HepG2 (cell line): Measurements from ENCODE around the gene XDH. TPM values are rescaled to one million over a fixed set of nuclear protein-coding genes. Genes with fewer than 3 reads are reported as not detected.

ENCODE experiments used
- ATAC-seq: fragments of 200-7000 bp; cut with Tn5 transposase; 3 replicates; pipeline ENCODE4 v1.9.1; 2020; ENCODE audit warnings: mild to moderate bottlenecking, moderate library complexity
- BruUV-seq: library from RNA; stranded (reverse); fragments of 400-500 nt; replicated peaks from 2 replicates; lab custom pipeline; 2021; lab: Mats Ljungman, UMichigan
- CTCF ChIA-PET: fragments of 300-600 bp; formaldehyde crosslinking; extraction: SDS; loops from one replicate; lab custom pipeline; 2021; ENCODE audit warnings: low total read pairs, inconsistent platforms, low intra/inter-chr PET ratio; lab: Yijun Ruan, JAX
- POLR2A ChIA-PET: fragments of 350-600 bp; sonication (Branson Sonifier 250); formaldehyde crosslinking; loops from one replicate; lab custom pipeline; 2020; ENCODE audit warnings: antibody characterized with exemption, inconsistent platforms; lab: Yijun Ruan, JAX
- DNase-seq: peaks from one replicate; pipeline ENCODE4 v3.0.0-alpha.2; 2015; ENCODE audit warnings: low spot score
- FAIRE-seq: peaks from 3 replicates; lab custom pipeline; 2011; peaks lifted over from hg19 to GRCh38; lab: Jason Lieb, UNC
- H2AFZ ChIP-seq: one replicate; pipeline ENCODE4 v1.6.1; 2011; ENCODE audit warnings: low read length, inconsistent platforms
- H3K27ac ChIP-seq: fragments of 300-600 bp; 3 replicates; pipeline ENCODE4 v1.8.0; 2011; ENCODE audit warnings: mixed run types, mild to moderate bottlenecking, mixed read lengths, low read length, inconsistent platforms; ENCODE audit not compliant: insufficient read depth; ENCODE audit errors: extremely low read length
- H3K27me3 ChIP-seq, 2 experiments: fragments of 200-600 bp in 1 of 2; 2 replicates in 1 of 2; 3 replicates in 1 of 2; pipeline versions ENCODE4 v1.6.0 to v1.8.0; 2011; ENCODE audit warnings: low read length in 2 of 2, mild to moderate bottlenecking in 2 of 2, moderate library complexity in 2 of 2, inconsistent platforms in 1 of 2; ENCODE audit not compliant: insufficient read depth in 2 of 2, control insufficient read depth in 1 of 2
- H3K36me3 ChIP-seq, 2 experiments: fragments of 200-600 bp in 1 of 2; replicated peaks in 1 of 2; 2 replicates in 1 of 2; 3 replicates in 1 of 2; pipeline versions ENCODE4 v1.5.1 to v1.8.0; 2011; ENCODE audit warnings: low read length in 2 of 2, inconsistent platforms in 1 of 2; ENCODE audit not compliant: insufficient read depth in 2 of 2, control insufficient read depth in 1 of 2
- H3K4me1 ChIP-seq: 2 replicates; pipeline ENCODE4 v1.5.1; 2012; ENCODE audit warnings: low read length, inconsistent platforms; ENCODE audit not compliant: insufficient read depth
- H3K4me2 ChIP-seq: 2 replicates; pipeline ENCODE4 v1.6.0; 2011; ENCODE audit warnings: low read depth, low read length, inconsistent platforms
- H3K4me3 ChIP-seq, 3 experiments: fragments of 200-600 bp in 1 of 3; sonication (generic), shearing (Covaris generic) in 1 of 3; replicated peaks in 1 of 3; 2 replicates each; pipeline ENCODE4 v1.5.1; 2011 to 2016; ENCODE audit warnings: low read length in 3 of 3, inconsistent platforms in 2 of 3, low read depth in 2 of 3, mild to moderate bottlenecking in 2 of 3, control low read depth in 1 of 3, mixed read lengths in 1 of 3; ENCODE audit not compliant: insufficient read depth in 1 of 3
- H3K79me2 ChIP-seq: one replicate; pipeline ENCODE4 v1.6.1; 2011; ENCODE audit warnings: low read length, inconsistent platforms; ENCODE audit not compliant: insufficient read depth
- H3K9ac ChIP-seq: 2 replicates; pipeline ENCODE4 v1.6.0; 2011; ENCODE audit warnings: mild to moderate bottlenecking, low read depth, low read length, inconsistent platforms; ENCODE audit not compliant: insufficient read depth
- H3K9me3 ChIP-seq: 2 replicates; pipeline ENCODE4 v1.5.1; 2012; ENCODE audit warnings: mild to moderate bottlenecking, low read length
- H4K20me1 ChIP-seq: 2 replicates; pipeline ENCODE4 v1.6.0; 2011; ENCODE audit warnings: inconsistent platforms, mild to moderate bottlenecking, low read length, moderate library complexity; ENCODE audit not compliant: insufficient read depth
- AGO1 ChIP-seq: fragments of 200-400 bp; formaldehyde crosslinking; IDR thresholded peaks from 2 replicates; pipeline ENCODE4 v1.6.1; 2017; ENCODE audit warnings: mild to moderate bottlenecking, low read depth, low read length, moderate library complexity; ENCODE audit not compliant: poor library complexity, severe bottlenecking
- AKAP8 ChIP-seq: sonication (generic); formaldehyde crosslinking; IDR thresholded peaks from 2 replicates; pipeline ENCODE4 v1.5.1; 2020; ENCODE audit warnings: mild to moderate bottlenecking, missing genetic modification reagents
- BCLAF1 ChIP-seq: fragments of 450-650 bp; IDR thresholded peaks from 2 replicates; pipeline ENCODE4 v1.6.1; 2017; ENCODE audit warnings: mild to moderate bottlenecking
- HES4 ChIP-seq: sonication (generic); formaldehyde crosslinking; IDR thresholded peaks from 2 replicates; pipeline ENCODE4 v1.9.0; 2021; ENCODE audit warnings: mild to moderate bottlenecking, missing genetic modification reagents, borderline replicate concordance
- MEF2D ChIP-seq: sonication (generic); formaldehyde crosslinking; IDR thresholded peaks from 2 replicates; pipeline ENCODE4 v1.5.1; 2020; ENCODE audit warnings: mild to moderate bottlenecking, missing genetic modification reagents
- PHF20 ChIP-seq: sonication (generic); formaldehyde crosslinking; IDR thresholded peaks from 2 replicates; pipeline ENCODE4 v1.5.0; 2020; ENCODE audit warnings: mild to moderate bottlenecking, missing genetic modification reagents
- RFXANK ChIP-seq: IDR thresholded peaks from 2 replicates; pipeline ENCODE4 v1.6.1; 2016
- ZNF10 ChIP-seq: sonication (generic); formaldehyde crosslinking; IDR thresholded peaks from 2 replicates; pipeline ENCODE4 v1.4.0; 2020; ENCODE audit warnings: mild to moderate bottlenecking, low read depth, missing genetic modification reagents, borderline replicate concordance
- ZNF577 ChIP-seq: sonication (generic); formaldehyde crosslinking; IDR thresholded peaks from 2 replicates; pipeline ENCODE4 v1.4.0; 2020; ENCODE audit warnings: mild to moderate bottlenecking, low read depth, missing genetic modification reagents, borderline replicate concordance
- WGBS: methylation state at CpG from one replicate; pipeline ENCODE4 v1.1.6; 2017; ENCODE audit warnings: low lambda C conversion rate; 5-methylcytosine and 5-hydroxymethylcytosine counted together
- in situ Hi-C: cut with HindIII; loops from 2 replicates; pipeline ENCODE4 v1.10.0; 2017; ENCODE audit warnings: low pct_unique_long_range_greater_than_20kb; ENCODE audit not compliant: extremely low pct_ligation_motif_present
- intact Hi-C: fragments of 100-400 bp; cut with micrococcal nuclease; formaldehyde crosslinking; loops from one replicate; pipeline ENCODE4 v1.10.0; 2022; ENCODE audit not compliant: unreplicated experiment
- polyA plus RNA-seq, 8 experiments: library from polyadenylated mRNA; depleted of rRNA in 3 of 8; stranded (reverse) in 7 of 8; unstranded in 1 of 8; fragments of >200 nt; fragmentation: Illumina TruSeq in 4 of 8; extraction: Trizol in 4 of 8; gene quantifications; 2 replicates each; pipeline versions ENCODE4 v1.2.1 to v1.2.3, GENCODE V29; 2011 to 2016; ENCODE audit warnings: low read depth in 4 of 8, missing spikeins in 1 of 8, mixed read lengths in 1 of 8; ENCODE audit not compliant: insufficient read depth in 1 of 8
- total RNA-seq, 5 experiments: library from RNA; depleted of rRNA; stranded (reverse); fragments of >200 nt; fragmentation: Illumina TruSeq; extraction: Trizol; gene quantifications; 2 replicates each; pipeline ENCODE4 v1.2.3, GENCODE V29; 2016; ENCODE audit warnings: low read depth in 1 of 5

Gene XDH
- total and polyA plus RNA-seq, 2 of the 13 experiments (the other 11 are each of a cell fraction or from before 2014, with no cell fraction given), result not detected

GRCh38 chr2:31397094-31397493 is 17.4 kb downstream of the XDH start:
- no peak overlapping the region for H2AFZ ChIP-seq
- no TSS peak for BruUV-seq
- in situ Hi-C loops (no loop called here), intact Hi-C loops (no loop called here)
- H3K79me2 ChIP-seq, result no peaks in the 10 kb centered on the region
- no peak overlapping the region for H3K4me2 ChIP-seq
- H3K4me1 ChIP-seq, result no peaks in the 10 kb centered on the region
- H3K27me3 ChIP-seq, result no peaks in the 10 kb centered on the region
- CTCF ChIA-PET, result no interaction called here
- no peak for TF ChIP-seq PHF20 (CRISPR knock-in tag)
- no peak for TF ChIP-seq AGO1
- no peak for TF ChIP-seq AKAP8 (CRISPR knock-in tag)
- no peak for TF ChIP-seq RFXANK (CRISPR knock-in tag)
- TF ChIP-seq BCLAF1, result no peak
- no peak overlapping the region for H3K27ac ChIP-seq
- FAIRE-seq (no peak), DNase-seq (no peak), ATAC-seq (no peak)
- POLR2A ChIA-PET, result no interaction called here
- no peaks in the 10 kb centered on the region for H3K9me3 ChIP-seq
- no peaks in the 10 kb centered on the region for H3K36me3 ChIP-seq
- H3K9ac ChIP-seq, result no peak overlapping the region
- WGBS, result 8% methylated on average over 4 of the region's 4 CpGs
- no peak overlapping the region for H3K4me3 ChIP-seq
- no peaks in the 10 kb centered on the region for H4K20me1 ChIP-seq

- no TSS peak for BruUV-seq
- CTCF ChIA-PET, result no interaction called here
- ATAC-seq (no peak), FAIRE-seq (no peak), DNase-seq (no peak)
- no peak overlapping the region for H2AFZ ChIP-seq
- intact Hi-C loops (no loop called here), in situ Hi-C loops (no loop called here)
- H3K9ac ChIP-seq, result no peak overlapping the region
- H3K36me3 ChIP-seq, result no peaks in the 10 kb centered on the region
- POLR2A ChIA-PET, result no interaction called here
- no peaks in the 10 kb centered on the region for H3K79me2 ChIP-seq
- H3K9me3 ChIP-seq, result no peaks in the 10 kb centered on the region
- no peaks in the 10 kb centered on the region for H3K4me1 ChIP-seq
- H3K27ac ChIP-seq, result no peak overlapping the region
- TF ChIP-seq MEF2D (no peak), ZNF10 (CRISPR knock-in tag) (no peak), ZNF577 (CRISPR knock-in tag) (no peak), HES4 (no peak)
- H3K4me3 ChIP-seq, result no peak overlapping the region
- H3K27me3 ChIP-seq, result no peaks in the 10 kb centered on the region
- no peaks in the 10 kb centered on the region for H4K20me1 ChIP-seq
- no peak overlapping the region for H3K4me2 ChIP-seq
These were observed 24.2 kb downstream of the XDH start for GRCh38 chr2:31390324-31390723.
